GM12864 (cell line): ENCODE results near the gene NSD1.

Experiments used
- DNase-seq: peaks from one replicate; pipeline ENCODE4 v3.0.0-alpha.2; 2011; ENCODE audit warnings: low read depth
- H3K4me3 ChIP-seq: 2 replicates; pipeline ENCODE4 v1.5.1; 2011; ENCODE audit warnings: mild to moderate bottlenecking, low read depth, low read length, control low read depth
- CTCF ChIP-seq: IDR thresholded peaks from 2 replicates; pipeline ENCODE4 v1.5.1; 2011; ENCODE audit warnings: low read depth, mild to moderate bottlenecking, moderate library complexity, low read length, control low read depth, inconsistent platforms; ENCODE audit errors: missing control alignments

The NSD1 gene

DNA sequence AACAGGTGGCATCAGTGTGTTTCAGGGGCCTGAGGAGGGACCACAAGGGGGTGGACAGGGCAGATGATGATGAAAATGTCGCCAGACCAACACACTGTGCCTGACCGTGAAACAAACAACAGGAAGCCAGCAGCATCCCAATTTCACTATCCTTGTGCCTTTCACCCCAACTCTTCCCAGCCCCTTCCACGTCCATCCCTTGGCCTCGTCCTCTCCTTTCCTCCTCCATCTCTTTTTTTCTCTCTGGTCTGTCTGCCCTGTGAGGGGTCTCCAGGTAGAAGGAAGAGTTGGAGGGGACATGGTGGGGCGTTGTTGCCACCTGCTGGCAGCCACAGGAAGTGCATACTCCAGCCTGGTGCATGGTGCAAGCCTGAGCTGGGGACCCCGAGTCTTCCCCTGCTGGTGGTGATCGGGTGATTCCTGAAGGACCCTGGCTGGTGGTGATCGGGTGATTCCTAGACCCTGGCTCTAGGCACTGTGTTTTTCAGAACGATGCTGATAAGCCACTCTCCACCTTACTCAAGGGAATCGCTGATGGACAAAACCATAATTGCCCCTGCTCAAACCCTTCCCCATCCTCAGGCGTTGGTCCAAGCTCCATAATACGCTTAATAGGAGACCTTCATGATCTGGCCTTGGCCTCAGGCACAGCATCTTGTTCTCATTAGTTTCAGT is 21.7 kb upstream of the NSD1 start:
- no peak overlapping the region for H3K4me3 ChIP-seq

GRCh38 chr5:177112589-177113220 is 20.9 kb upstream of the NSD1 start:
- no peak for DNase-seq
- H3K4me3 ChIP-seq = no peak overlapping the region
- no peak for TF ChIP-seq CTCF

More for the DNA sequence above, 21.7 kb upstream of the NSD1 start:
- TF ChIP-seq CTCF = peak; percentile 99
- no peak for DNase-seq

DNA sequence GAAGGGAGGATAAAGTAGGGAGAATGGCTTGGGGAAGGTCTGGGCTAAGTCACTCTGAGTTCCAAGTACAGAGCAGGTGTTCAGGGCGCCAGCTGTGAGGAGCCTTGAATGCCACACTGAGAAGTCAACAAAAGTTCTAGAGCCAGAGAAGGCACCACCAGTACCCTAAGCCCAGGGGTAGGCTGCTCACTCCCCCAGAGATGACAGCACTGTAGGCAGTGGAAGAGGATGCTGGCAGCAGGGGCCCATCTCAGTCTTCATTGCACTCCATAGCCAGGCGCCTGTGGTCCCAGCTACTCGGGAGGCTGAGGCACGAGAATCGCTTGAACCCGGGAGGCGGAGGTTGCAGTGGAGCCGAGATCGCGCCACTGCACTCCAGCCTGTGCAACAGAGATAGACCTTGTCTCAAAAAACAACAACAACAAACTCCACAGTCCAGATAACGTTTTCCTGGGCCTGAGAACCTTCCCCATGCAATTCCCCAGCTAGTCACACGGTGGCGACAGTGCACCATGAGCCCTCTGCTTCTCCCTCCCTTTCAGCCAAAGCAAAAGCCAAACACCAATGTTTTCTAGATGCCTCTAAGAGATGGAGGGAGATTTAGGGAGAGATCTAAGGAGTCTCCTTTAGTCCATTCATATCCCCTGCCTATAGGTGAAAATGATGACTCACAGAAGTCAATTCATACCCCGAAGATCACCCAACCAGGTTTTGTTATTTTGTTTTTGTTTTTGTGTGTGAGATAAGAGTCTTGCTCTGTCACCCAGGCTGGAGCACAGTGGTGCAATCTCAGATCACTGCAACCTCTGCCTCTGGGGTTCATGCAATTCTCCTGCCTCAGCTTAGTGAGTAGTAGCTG is 19.8 kb upstream of the NSD1 start:
- peak; percentile 100 for TF ChIP-seq CTCF
- no peak overlapping the region for H3K4me3 ChIP-seq
- DNase-seq = no peak

DNA sequence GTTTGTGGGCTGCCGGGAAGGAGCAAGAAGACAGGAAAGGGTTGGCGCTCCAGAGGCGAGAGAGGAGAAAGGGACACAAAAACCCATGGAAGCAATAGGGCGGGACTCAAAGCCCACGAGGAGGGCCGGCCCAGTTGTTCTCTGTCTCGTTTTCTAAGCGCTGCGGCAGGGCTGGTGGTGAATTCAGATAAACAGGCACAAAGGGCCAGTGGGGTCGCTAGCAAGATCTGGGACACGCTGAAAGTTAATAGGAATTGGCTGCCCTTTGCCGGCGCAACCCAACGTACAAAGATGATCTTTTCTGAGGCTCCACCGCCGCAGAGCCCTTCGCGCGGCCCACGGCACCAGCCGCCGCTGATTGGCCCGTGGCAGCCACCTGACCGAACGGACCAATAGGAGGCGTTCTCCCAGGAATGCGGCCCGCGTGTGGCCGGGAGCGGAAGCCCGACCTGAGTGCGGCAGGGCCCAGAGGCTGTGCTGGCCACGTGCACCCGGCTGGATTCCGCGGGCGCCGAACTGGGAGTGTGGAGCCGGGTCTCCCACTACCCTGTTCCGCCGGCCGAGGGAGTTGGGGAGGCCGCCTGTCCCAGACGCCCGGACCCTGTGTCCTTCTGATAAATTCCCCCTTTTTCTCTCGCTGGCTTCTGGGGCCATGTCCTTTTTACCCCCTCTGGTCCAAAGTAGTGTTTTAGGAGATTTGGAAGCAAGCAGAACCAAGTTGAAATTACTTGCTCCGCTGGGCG is 16.8 kb upstream of the NSD1 start:
- no peak for DNase-seq
- no peak for TF ChIP-seq CTCF
- no peak overlapping the region for H3K4me3 ChIP-seq

GRCh38 chr5:177117441-177118045 is 16.0 kb upstream of the NSD1 start:
- no peak for TF ChIP-seq CTCF
- H3K4me3 ChIP-seq = no peak overlapping the region
- DNase-seq = no peak

DNA sequence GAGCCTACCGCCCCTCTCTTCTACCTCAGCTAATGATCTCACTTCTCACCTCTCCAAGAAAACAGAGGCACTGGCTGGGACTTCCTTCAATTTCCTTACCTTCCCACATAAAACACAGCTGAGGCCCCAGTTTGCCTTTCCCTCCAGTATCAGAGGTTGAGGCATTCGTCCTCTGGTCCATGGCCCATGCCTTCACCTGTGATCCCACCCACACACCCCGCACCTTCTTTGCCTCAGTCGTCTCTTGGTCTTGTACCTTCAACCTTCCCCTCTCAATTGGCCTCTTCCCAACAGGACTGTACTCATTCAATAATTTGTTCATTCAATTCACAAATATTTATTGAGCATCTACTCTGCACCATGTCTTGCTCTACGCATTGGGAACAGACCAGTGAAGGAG is 11.0 kb upstream of the NSD1 start:
- no peak overlapping the region for H3K4me3 ChIP-seq
- no peak for TF ChIP-seq CTCF
- DNase-seq = no peak
